Adrenal gland (tissue), 12 donors: ENCODE measurements around the gene EPB41L2. TPM values are rescaled to one million over a fixed set of nuclear protein-coding genes. Genes with fewer than 3 reads are reported as not detected.

Experiments used
- DNase-seq, 7 donors: peaks; one replicate each; pipeline ENCODE4 v3.0.0-alpha.2; 2019 to 2020
- H3K27ac ChIP-seq, 5 donors: fragments of 200-600 bp; sonication (generic) in 4 of 5; 1 replicate in 3 of 5; 2 replicates in 2 of 5; pipeline versions ENCODE4 v1.5.1 to v1.8.0; 2016 to 2020; ENCODE audit warnings: mild to moderate bottlenecking in 1 of 5
- H3K27me3 ChIP-seq: fragments of 200-600 bp; 2 replicates; pipeline ENCODE4 v1.8.0; 2021
- H3K36me3 ChIP-seq, 2 donors: fragments of 200-600 bp; replicated peaks in 1 of 2; 1 replicate in 1 of 2; 2 replicates in 1 of 2; pipeline versions ENCODE4 v1.5.1 to v1.8.0; 2018 to 2022
- H3K4me1 ChIP-seq, 2 donors: fragments of 200-600 bp; replicated peaks in 1 of 2; 1 replicate in 1 of 2; 2 replicates in 1 of 2; pipeline versions ENCODE4 v1.5.1 to v1.8.0; 2018 to 2021
- H3K4me3 ChIP-seq, 4 donors: fragments of 200-600 bp; sonication (generic) in 3 of 4; one replicate each; pipeline ENCODE4 v1.5.1; 2016 to 2018
- H3K9me3 ChIP-seq, 3 donors: fragments of 200-600 bp; sonication (generic) in 1 of 3; replicated peaks in 1 of 3; 1 replicate in 2 of 3; 2 replicates in 1 of 3; pipeline versions ENCODE4 v1.5.1 to v1.8.0; 2016 to 2021
- POLR2A ChIP-seq, 2 donors: fragments of 450-650 bp; IDR thresholded peaks; one replicate each; pipeline ENCODE4 v1.6.1; 2017; ENCODE audit warnings: antibody characterized with exemption in 2 of 2, mild to moderate bottlenecking in 2 of 2, moderate library complexity in 1 of 2
- WGBS, 4 donors: extraction: QIAGEN DNeasy Blood & Tissue Kit in 2 of 4; methylation state at CpG; one replicate each; pipeline versions ENCODE4 v1.1.5 to v1.1.7; 2013 to 2017; 5-methylcytosine and 5-hydroxymethylcytosine counted together
- intact Hi-C, 2 donors: fragments of 100-400 bp; cut with DNase I; formaldehyde crosslinking; loops; one replicate each; pipeline versions ENCODE4 v1.14.1 to v1.15.0; 2022 to 2023
- polyA plus RNA-seq, 3 donors: library from polyadenylated mRNA; stranded (reverse); fragments of 200-250 nt in 2 of 3; fragments of 350-450 nt in 1 of 3; fragmentation: Illumina TruSeq in 1 of 3; extraction: RNeasy Lipid Tissue Mini Kit (QIAGEN cat#74804) in 1 of 3; gene quantifications; one replicate each; pipeline ENCODE4 v1.2.3, GENCODE V29; 2013 to 2014
- total RNA-seq, 9 donors: library from RNA; depleted of rRNA in 4 of 9; stranded (reverse); fragments of >200 nt in 4 of 9; fragments of 120-200 nt in 1 of 9; fragmentation: NEBNext Ultra II Directional in 1 of 9; extraction: Animal tissue kit (Norgen Biotek cat#: 25700) in 1 of 9; gene quantifications; one replicate each; pipeline versions ENCODE4 v1.1.0 to v1.2.4, GENCODE V29; 2013 to 2023
- TF ChIP-seq, protein P1 (sequence below), 6 experiments: fragments of 450-650 bp in 4 of 6; fragments of 200-600 bp in 2 of 6; sonication (generic) in 1 of 6; IDR thresholded peaks; 1 replicate in 5 of 6; 2 replicates in 1 of 6; pipeline versions ENCODE4 v1.5.1 to v1.8.0; 2016 to 2021; ENCODE audit warnings: antibody characterized with exemption in 6 of 6, mild to moderate bottlenecking in 2 of 6, moderate library complexity in 1 of 6
- donor health status: healthy with polysubstance abuse.
- donor health status: Bipolar disorder and iron deficiency.
- donor health status: DM: yes; HTN: yes; CAD: no.
- donor health status: DM: no; HTN: no; CAD: no.
- donor health status: DM: no; HTN: no; CAD: no.
- donor health status: DM: yes; HTN: yes; CAD: no.

The EPB41L2 gene
- total and polyA plus RNA-seq, 12 donors, result 30.6 to 101 (median 82.4) TPM

DNA sequence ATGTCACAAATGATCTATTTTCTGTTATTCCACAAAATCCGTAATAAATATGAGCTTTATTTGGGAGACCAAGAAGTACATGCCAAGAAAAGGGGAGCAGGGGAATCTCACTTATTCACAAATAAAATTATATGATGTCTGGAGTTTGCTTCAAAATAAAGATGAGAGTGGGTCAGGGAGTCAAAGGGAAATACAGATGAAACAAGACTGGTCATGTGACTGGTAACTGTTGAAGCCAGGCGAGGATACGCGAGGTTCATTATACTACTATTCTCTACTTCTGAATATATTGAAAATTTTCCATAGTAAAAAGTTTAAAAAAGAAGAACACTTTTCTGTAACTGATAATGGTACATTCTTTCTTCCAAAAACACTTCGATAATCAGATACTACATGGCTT, 14.6 kb downstream of the EPB41L2 start:
- TF ChIP-seq POLR2A (IDR thresholded peaks at IDR 0.05), result no peak
- TF ChIP-seq, protein P1, sequence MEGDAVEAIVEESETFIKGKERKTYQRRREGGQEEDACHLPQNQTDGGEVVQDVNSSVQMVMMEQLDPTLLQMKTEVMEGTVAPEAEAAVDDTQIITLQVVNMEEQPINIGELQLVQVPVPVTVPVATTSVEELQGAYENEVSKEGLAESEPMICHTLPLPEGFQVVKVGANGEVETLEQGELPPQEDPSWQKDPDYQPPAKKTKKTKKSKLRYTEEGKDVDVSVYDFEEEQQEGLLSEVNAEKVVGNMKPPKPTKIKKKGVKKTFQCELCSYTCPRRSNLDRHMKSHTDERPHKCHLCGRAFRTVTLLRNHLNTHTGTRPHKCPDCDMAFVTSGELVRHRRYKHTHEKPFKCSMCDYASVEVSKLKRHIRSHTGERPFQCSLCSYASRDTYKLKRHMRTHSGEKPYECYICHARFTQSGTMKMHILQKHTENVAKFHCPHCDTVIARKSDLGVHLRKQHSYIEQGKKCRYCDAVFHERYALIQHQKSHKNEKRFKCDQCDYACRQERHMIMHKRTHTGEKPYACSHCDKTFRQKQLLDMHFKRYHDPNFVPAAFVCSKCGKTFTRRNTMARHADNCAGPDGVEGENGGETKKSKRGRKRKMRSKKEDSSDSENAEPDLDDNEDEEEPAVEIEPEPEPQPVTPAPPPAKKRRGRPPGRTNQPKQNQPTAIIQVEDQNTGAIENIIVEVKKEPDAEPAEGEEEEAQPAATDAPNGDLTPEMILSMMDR (IDR thresholded peaks at IDR 0.05), result no peak
- DNase-seq, result no peak
- Histone ChIP-seq H3K27ac (no peak overlapping the region), H3K9me3 (no peaks in the 10 kb centered on the region), H3K4me1 (no peaks in the 10 kb centered on the region), H3K27me3 (no peaks in the 10 kb centered on the region), H3K4me3 (no peak overlapping the region), H3K36me3 (no peaks in the 10 kb centered on the region)
- 83 to 94% (median 90%) methylated on average over 5 of the region's 5 CpGs for WGBS, 4 donors
- intact Hi-C loops, result no loop called here

DNA sequence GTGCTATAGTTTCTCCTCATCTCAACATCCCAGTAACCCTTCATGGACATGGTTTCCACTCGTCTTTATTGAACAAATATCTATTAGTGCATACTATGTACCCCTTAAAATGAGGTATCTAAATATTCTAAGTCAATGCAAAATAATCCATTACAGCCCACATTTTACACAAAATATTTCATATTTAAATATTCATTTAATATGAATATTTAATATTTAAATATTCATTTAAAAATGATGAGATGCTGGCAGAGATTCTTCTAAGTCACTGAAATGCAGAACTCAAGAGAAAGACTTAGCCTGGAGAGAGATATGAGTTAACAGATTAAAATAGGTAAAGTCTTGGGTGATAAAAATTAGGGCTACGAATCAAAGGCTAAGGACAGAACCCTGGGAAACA, 17.9 kb downstream of the EPB41L2 start:
- 84 to 92% (median 87%) methylated on average over 2 of the region's 2 CpGs for WGBS, 4 donors
- Histone ChIP-seq H3K4me3 (no peak overlapping the region), H3K4me1 (no peaks in the 10 kb centered on the region), H3K9me3 (no peaks in the 10 kb centered on the region), H3K27me3 (no peaks in the 10 kb centered on the region), H3K27ac (no peak overlapping the region), H3K36me3 (no peaks in the 10 kb centered on the region)
- no peak for TF ChIP-seq POLR2A (IDR thresholded peaks at IDR 0.05)
- TF ChIP-seq, protein P1 (IDR thresholded peaks at IDR 0.05), result no peak
- intact Hi-C loops, result no loop called here
- no peak for DNase-seq

DNA sequence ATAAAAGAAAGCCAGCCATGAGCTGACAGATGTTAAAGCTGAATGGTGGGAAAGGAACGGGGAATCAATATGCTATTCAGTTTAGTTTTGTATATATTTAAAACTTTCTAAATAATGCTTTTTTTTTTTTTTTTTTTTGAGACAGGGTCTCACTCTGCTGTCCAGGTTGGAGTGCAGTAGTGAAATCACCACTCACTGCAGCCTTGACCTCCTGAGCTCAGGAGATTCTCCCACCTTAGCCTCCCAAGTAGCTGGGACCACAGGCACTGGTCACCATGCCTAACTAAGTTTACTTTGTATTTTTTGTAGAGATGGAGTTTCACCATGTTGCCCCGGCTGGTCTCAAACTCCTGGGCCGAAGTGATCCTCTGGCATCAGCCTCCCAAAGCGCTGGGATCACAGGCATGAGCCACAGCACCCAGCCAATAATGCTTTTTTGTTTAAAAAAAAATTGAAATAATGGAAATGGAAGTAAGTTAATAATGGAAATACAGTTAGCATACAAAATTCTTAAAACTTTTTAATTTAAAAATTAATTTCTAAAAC, 19.1 kb downstream of the EPB41L2 start:
- WGBS, 4 donors, result 69 to 86% (median 81%) methylated on average over 4 of the region's 4 CpGs
- H3K27ac ChIP-seq, result no peak overlapping the region
- no peaks in the 10 kb centered on the region for H3K9me3 ChIP-seq
- intact Hi-C loops, result no loop called here
- no peaks in the 10 kb centered on the region for H3K4me1 ChIP-seq
- no peaks in the 10 kb centered on the region for H3K36me3 ChIP-seq
- no peak overlapping the region for H3K4me3 ChIP-seq
- no peak for DNase-seq
- no peak for TF ChIP-seq POLR2A (IDR thresholded peaks at IDR 0.05)
- TF ChIP-seq, protein P1 (IDR thresholded peaks at IDR 0.05), result no peak
- H3K27me3 ChIP-seq, result no peaks in the 10 kb centered on the region

DNA sequence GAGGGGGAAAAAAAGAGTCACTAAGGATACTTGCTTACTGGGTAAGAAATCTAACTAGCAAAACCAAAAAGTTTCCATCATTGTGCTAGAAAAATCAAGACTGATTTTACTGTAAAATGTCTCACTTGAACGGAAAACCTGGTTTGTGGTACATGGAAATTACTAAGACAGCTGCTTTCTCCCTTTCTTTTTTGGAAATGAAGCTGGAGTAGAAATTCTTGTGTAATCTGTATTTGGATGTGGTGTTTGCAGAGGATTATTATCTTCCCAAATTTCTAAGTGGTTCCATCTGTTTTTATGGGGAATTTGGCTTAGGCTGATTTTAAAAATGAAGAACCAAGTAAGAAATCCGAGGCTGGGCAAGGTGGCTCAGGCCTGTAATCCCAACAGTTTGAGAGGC, 20.4 kb downstream of the EPB41L2 start:
- 63 to 83% (median 77%) methylated on average over 2 of the region's 2 CpGs for WGBS, 4 donors

More for the DNA sequence above, 20.4 kb downstream of the EPB41L2 start:
- Histone ChIP-seq H3K27ac (no peak overlapping the region), H3K4me3 (no peak overlapping the region), H3K9me3 (no peaks in the 10 kb centered on the region), H3K27me3 (no peaks in the 10 kb centered on the region), H3K4me1 (no peaks in the 10 kb centered on the region), H3K36me3 (no peaks in the 10 kb centered on the region)
- intact Hi-C loops, result no loop called here
- no peak for DNase-seq
- TF ChIP-seq POLR2A (IDR thresholded peaks at IDR 0.05), result no peak
- TF ChIP-seq, protein P1 (IDR thresholded peaks at IDR 0.05), result no peak
